AG09319 (cell line): ENCODE data around the gene WDR93.
A peak's percentile ranks its signal among the peaks of the same experiment; 100 is the strongest.

Source experiments
- DNase-seq: peaks from one replicate; pipeline ENCODE4 v3.0.0-alpha.2; 2010; ENCODE audit warnings: low read depth; ENCODE audit errors: extremely low read depth
- CTCF ChIP-seq: IDR thresholded peaks from 2 replicates; pipeline ENCODE4 v1.5.1; 2011; ENCODE audit warnings: low read depth, mild to moderate bottlenecking, inconsistent platforms, low read length, moderate library complexity

The WDR93 gene

GRCh38 chr15:89772932-89773583, 82.4 kb downstream of the WDR93 start:
- TF ChIP-seq CTCF = peak; percentile 7
- DNase-seq = no peak

- no peak for DNase-seq
- no peak for TF ChIP-seq CTCF
Observed at GRCh38 chr15:89774492-89774891, 83.9 kb downstream of the WDR93 start.

- TF ChIP-seq CTCF = no peak
- no peak for DNase-seq
Observed at GRCh38 chr15:89775815-89776214, 85.2 kb downstream of the WDR93 start.

- TF ChIP-seq CTCF = peak; percentile 31
- DNase-seq = no peak
Observed at GRCh38 chr15:89776274-89777072, 85.9 kb downstream of the WDR93 start, which contains the start of gene MESP2. TSS of gene MESP2 (plus strand) at chr15:89776332. CDS start at chr15:89776358, 26 bp downstream.

- no peak for TF ChIP-seq CTCF
- no peak for DNase-seq
Observed at GRCh38 chr15:89777073-89777751, 86.6 kb downstream of the WDR93 start.

- no peak for DNase-seq
- no peak for TF ChIP-seq CTCF
Observed at GRCh38 chr15:89777782-89778380, 87.3 kb downstream of the WDR93 start.
